Astrocyte (in vitro differentiated cells and primary cell): Measurements from ENCODE around the gene KLHL17. TPM values are rescaled to one million over a fixed set of nuclear protein-coding genes. Genes with fewer than 3 reads are reported as not detected.

Experiments
- DNase-seq: peaks from one replicate; pipeline ENCODE4 v3.0.0-alpha.2; 2010; ENCODE audit warnings: low read depth
- FAIRE-seq: peaks from 2 replicates; lab custom pipeline; 2011; peaks lifted over from hg19 to GRCh38; lab: Jason Lieb, UNC
- H2AFZ ChIP-seq: 2 replicates; pipeline ENCODE4 v1.6.0; 2012; ENCODE audit warnings: low read depth, low read length, inconsistent platforms
- H3K27ac ChIP-seq: 2 replicates; pipeline ENCODE4 v1.5.1; 2011; ENCODE audit warnings: low read depth, low read length, inconsistent platforms
- H3K27me3 ChIP-seq: 2 replicates; pipeline ENCODE4 v1.6.0; 2011; ENCODE audit warnings: low read length, inconsistent platforms; ENCODE audit not compliant: insufficient read depth
- H3K36me3 ChIP-seq: 2 replicates; pipeline ENCODE4 v1.5.1; 2011; ENCODE audit warnings: low read length, inconsistent platforms; ENCODE audit not compliant: insufficient read depth
- H3K4me1 ChIP-seq: 2 replicates; pipeline ENCODE4 v1.5.1; 2011; ENCODE audit warnings: low read length, inconsistent platforms; ENCODE audit not compliant: insufficient read depth
- H3K4me2 ChIP-seq: 2 replicates; pipeline ENCODE4 v1.6.0; 2012; ENCODE audit warnings: low read length, inconsistent platforms
- H3K4me3 ChIP-seq: 2 replicates; pipeline ENCODE4 v1.5.1; 2011; ENCODE audit warnings: low read depth, mild to moderate bottlenecking, low read length, inconsistent platforms; ENCODE audit not compliant: insufficient read depth
- H3K79me2 ChIP-seq: 2 replicates; pipeline ENCODE4 v1.6.0; 2012; ENCODE audit warnings: mild to moderate bottlenecking, low read length, inconsistent platforms; ENCODE audit not compliant: insufficient read depth
- H3K9ac ChIP-seq: 2 replicates; pipeline ENCODE4 v1.6.0; 2012; ENCODE audit warnings: mild to moderate bottlenecking, low read length, inconsistent platforms
- H3K9me3 ChIP-seq: 2 replicates; pipeline ENCODE4 v1.5.1; 2012; ENCODE audit warnings: low read depth, mild to moderate bottlenecking, low read length, inconsistent platforms; ENCODE audit not compliant: insufficient read depth
- H4K20me1 ChIP-seq: 2 replicates; pipeline ENCODE4 v1.6.0; 2012; ENCODE audit warnings: low read length, inconsistent platforms; ENCODE audit not compliant: insufficient read depth
- H3K27ac Mint-ChIP-seq: one replicate; pipeline ENCODE4 v1.8.0; 2021; ENCODE audit warnings: mild to moderate bottlenecking, mixed read lengths; ENCODE audit not compliant: unreplicated experiment
- H3K27me3 Mint-ChIP-seq: one replicate; pipeline ENCODE4 v1.8.0; 2021; ENCODE audit warnings: low read depth, mixed read lengths; ENCODE audit not compliant: unreplicated experiment
- H3K36me3 Mint-ChIP-seq: one replicate; pipeline ENCODE4 v1.8.0; 2021; ENCODE audit warnings: low read depth, mixed read lengths; ENCODE audit not compliant: unreplicated experiment
- H3K4me1 Mint-ChIP-seq: one replicate; pipeline ENCODE4 v1.8.0; 2021; ENCODE audit warnings: low read depth, mixed read lengths; ENCODE audit not compliant: unreplicated experiment
- H3K4me3 Mint-ChIP-seq: one replicate; pipeline ENCODE4 v1.8.0; 2021; ENCODE audit warnings: mild to moderate bottlenecking, moderate library complexity, mixed read lengths; ENCODE audit not compliant: unreplicated experiment
- H3K9me3 Mint-ChIP-seq: one replicate; pipeline ENCODE4 v1.8.0; 2021; ENCODE audit warnings: mild to moderate bottlenecking, mixed read lengths; ENCODE audit not compliant: unreplicated experiment
- EZH2 ChIP-seq: IDR thresholded peaks from 2 replicates; pipeline ENCODE4 v1.6.1; 2012; ENCODE audit warnings: mild to moderate bottlenecking, low read length, inconsistent platforms; ENCODE audit not compliant: insufficient read depth
- total RNA-seq: library from RNA; stranded (reverse); gene quantifications from 2 replicates; pipeline ENCODE4 v1.2.1, GENCODE V29; 2021
- TF ChIP-seq, protein P1 (sequence below): IDR thresholded peaks from 2 replicates; pipeline ENCODE4 v1.5.1; 2011; ENCODE audit warnings: low read depth, mild to moderate bottlenecking, inconsistent platforms, low read length, moderate library complexity; ENCODE audit not compliant: insufficient read depth

KLHL17 gene
- total RNA-seq, 1 donor from 2014 or later, result 25.9 TPM

DNA sequence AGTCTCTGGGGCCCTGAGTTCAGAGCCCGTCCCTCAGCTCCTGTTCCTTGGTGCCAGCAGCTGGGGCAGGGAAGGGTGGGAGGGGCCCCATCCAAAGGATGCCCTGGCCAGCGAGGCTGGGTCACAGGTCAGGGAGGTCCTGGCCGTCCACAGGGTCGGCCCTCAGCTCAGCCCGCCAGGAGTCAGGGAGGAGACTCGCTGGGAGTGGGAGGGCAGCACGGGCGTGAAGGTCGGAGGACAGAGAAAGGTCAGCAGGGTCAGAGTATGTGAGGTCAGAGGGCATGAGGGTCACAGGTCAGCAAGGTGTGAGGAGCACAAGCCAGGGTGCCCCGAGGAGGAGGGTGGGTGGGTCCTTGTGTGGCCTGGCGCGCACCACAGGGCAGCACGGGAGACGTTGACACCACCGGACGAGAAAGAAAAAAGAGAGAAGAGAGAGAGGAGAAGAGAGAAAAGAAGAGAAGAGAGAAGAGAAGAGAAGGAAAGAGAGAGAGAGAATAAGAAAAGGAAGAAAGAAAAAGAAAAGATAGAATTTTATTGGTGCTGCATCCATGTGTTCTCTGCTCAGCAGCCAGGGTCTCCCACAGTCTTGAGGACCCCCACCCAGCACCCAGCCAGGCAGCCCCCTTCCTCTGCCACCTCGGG is 14.4 kb downstream of the KLHL17 start:
- no peak overlapping the region for H2AFZ ChIP-seq
- Mint-ChIP-seq H3K36me3 (peaks cover 5% of the 10 kb centered on the region), H3K27me3 (peaks cover 14% of the 10 kb centered on the region), H3K4me1 (no peaks in the 10 kb centered on the region), H3K9me3 (no peaks in the 10 kb centered on the region), H3K4me3 (no peak overlapping the region), H3K27ac (no peak overlapping the region)
- no peak overlapping the region for H3K4me3 ChIP-seq
- no peaks in the 10 kb centered on the region for H3K36me3 ChIP-seq
- no peaks in the 10 kb centered on the region for H3K79me2 ChIP-seq
- no peaks in the 10 kb centered on the region for H3K4me1 ChIP-seq
- H3K27me3 ChIP-seq, result no peaks in the 10 kb centered on the region
- no peak overlapping the region for H3K4me2 ChIP-seq
- no peak overlapping the region for H3K27ac ChIP-seq
- TF ChIP-seq, protein P1, sequence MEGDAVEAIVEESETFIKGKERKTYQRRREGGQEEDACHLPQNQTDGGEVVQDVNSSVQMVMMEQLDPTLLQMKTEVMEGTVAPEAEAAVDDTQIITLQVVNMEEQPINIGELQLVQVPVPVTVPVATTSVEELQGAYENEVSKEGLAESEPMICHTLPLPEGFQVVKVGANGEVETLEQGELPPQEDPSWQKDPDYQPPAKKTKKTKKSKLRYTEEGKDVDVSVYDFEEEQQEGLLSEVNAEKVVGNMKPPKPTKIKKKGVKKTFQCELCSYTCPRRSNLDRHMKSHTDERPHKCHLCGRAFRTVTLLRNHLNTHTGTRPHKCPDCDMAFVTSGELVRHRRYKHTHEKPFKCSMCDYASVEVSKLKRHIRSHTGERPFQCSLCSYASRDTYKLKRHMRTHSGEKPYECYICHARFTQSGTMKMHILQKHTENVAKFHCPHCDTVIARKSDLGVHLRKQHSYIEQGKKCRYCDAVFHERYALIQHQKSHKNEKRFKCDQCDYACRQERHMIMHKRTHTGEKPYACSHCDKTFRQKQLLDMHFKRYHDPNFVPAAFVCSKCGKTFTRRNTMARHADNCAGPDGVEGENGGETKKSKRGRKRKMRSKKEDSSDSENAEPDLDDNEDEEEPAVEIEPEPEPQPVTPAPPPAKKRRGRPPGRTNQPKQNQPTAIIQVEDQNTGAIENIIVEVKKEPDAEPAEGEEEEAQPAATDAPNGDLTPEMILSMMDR, result no peak
- TF ChIP-seq EZH2, result no peak
- no peaks in the 10 kb centered on the region for H4K20me1 ChIP-seq
- FAIRE-seq (no peak), DNase-seq (no peak)
- no peak overlapping the region for H3K9ac ChIP-seq
- H3K9me3 ChIP-seq, result no peaks in the 10 kb centered on the region

DNA sequence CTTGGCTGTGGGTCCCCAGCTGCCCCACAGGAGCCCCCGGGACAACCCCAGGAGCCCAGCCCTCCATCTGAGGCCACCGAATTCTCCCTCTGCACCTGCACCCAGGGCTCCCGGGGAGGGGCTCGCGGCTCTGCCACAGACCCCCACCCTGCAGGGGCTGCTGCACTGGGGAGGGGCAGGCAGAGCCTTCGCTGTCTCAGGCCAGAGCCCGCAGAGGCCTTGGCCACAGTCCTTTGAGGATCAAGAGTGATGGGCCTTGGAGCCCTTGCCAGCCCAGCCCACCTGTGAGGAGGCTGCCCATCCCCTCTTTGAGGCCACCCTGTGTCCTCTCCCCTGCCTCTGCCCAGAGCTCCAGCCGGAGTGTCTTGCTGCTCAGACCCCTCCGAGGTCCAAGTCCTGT is 15.0 kb downstream of the KLHL17 start:
- Histone ChIP-seq H3K9ac (no peak overlapping the region), H3K4me2 (no peak overlapping the region), H3K79me2 (no peaks in the 10 kb centered on the region), H2AFZ (no peak overlapping the region), H3K9me3 (no peaks in the 10 kb centered on the region), H3K4me3 (no peak overlapping the region), H3K4me1 (no peaks in the 10 kb centered on the region), H3K27me3 (no peaks in the 10 kb centered on the region), H3K27ac (no peak overlapping the region), H4K20me1 (no peaks in the 10 kb centered on the region), H3K36me3 (no peaks in the 10 kb centered on the region)
- TF ChIP-seq, protein P1, result no peak
- TF ChIP-seq EZH2, result no peak
- Mint-ChIP-seq H3K4me3 (peak overlapping the region; percentile 57), H3K27me3 (peaks cover 17% of the 10 kb centered on the region), H3K36me3 (peaks cover 5% of the 10 kb centered on the region), H3K9me3 (no peaks in the 10 kb centered on the region), H3K4me1 (no peaks in the 10 kb centered on the region), H3K27ac (no peak overlapping the region)
- DNase-seq, result no peak
- no peak for FAIRE-seq
